NOMO-1 (cell line): ENCODE data around the gene USP48.
"Not testable (repeated sequence)": the region's sequence is repeated elsewhere in the genome, so short reads cannot be mapped to it uniquely, and the experiment has no call there.

Experiments used
- DNase-seq, 2 experiments: peaks; one replicate each; lab custom pipeline; 2025; ENCODE audit not compliant: unreplicated experiment in 2 of 2; lab: John Stamatoyannopoulos, UW

USP48 gene

DNA sequence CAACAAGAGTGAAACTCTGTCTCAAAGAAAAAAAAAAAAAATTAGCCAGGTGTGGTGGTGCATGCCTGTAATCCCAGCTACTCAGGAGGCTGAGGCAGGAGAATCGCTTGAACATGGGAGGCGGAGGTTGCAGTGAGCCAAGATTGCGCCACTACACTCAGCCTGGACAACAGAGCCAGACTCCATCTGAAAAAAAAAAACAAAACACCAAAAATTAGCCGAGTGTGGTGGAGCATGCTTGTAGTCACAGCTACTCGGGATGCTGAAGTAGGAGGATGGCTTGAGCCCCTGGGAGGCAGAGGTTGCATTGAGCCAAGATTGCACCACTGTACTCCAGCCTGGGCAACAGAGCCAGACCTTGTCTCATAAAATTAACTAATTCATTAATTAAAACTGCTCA lies 6.0 kb downstream of the USP48 start:
- not testable (repeated sequence) for DNase-seq

DNA sequence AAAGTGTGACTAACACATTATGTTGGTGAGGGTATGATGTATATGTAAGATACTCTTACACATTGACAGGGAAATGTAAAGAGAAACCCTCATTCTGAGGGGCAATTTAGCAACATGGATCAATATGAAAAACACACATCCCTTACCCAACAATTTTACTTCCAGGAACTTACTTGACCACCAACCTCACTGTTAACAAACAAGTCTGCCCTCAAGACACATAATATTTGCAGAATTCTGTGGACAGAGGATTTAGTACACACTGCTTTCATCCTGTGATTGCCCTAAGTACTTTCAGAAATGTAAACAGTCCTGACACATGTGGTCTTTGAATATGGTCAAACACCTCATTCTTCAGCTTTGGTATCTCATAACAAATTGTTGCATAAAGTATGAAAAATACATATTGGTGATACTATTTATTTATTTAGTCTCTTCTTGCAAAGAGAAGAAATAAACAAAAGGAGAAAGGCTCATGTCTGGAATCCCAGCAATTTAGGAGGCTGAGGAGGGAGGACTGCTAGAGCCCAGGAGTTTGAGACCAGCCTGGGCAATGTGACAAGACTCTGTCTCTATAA lies 6.9 kb downstream of the USP48 start:
- DNase-seq: no peak

GRCh38 chr1:21775550-21775914 lies 7.4 kb downstream of the USP48 start:
- DNase-seq: no peak

DNA sequence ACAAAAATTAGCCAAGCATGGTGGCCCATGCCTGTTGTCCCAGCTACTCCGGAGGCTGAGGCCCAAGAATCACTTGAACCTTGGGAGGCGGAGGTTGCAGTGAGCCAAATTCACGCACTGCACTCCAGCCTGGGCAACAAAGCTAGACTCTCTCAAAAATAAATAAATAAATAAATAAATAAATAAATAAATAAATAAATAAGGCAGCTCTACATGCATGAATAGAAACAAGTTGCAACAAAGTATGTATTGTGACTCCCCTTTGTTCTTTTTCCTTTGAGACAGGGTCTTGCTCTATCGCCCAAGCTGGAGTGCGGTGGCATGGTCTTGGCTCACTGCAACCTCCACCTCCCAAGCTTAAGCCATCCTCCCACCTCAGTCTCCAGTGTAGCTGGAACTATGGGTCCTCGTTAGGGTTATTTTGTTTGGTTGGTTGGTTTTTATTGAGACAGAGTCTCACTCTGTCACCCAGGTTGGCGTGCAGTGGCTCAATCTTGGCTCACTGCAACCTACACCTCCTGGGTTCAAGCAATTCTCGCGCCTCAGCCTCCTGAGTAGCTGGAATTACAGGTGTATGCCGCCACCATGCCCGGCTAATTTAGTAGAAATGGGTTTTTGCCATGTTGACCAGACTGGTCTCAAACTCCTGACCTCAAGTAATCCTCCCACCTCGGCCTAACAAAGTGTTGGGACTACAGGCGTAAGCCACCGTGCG lies 8.0 kb downstream of the USP48 start:
- no peak for DNase-seq

DNA sequence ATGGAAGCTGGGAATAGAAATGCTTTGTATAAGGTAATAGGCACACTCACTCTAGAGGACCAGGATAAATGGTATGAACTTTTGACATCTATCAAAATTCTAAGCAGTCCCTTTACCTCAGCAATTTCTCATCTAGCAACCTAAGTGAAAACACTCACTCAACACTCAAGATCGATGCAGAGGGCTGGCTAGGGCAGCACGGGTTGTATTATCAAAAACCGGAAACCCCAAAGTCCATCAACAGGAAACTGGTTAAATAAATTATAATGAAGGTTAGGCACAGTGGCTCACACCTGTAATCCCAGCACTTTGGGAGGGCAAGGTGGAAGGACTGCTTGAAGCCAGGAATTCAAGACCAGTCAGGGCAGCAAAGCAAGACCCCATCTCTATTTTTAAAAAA lies 9.4 kb downstream of the USP48 start:
- DNase-seq: peak in 1 of 2 experiments; percentile 30

- DNase-seq: not testable (repeated sequence)
These were observed 11.3 kb downstream of the USP48 start for GRCh38 chr1:21771672-21772071.

DNA sequence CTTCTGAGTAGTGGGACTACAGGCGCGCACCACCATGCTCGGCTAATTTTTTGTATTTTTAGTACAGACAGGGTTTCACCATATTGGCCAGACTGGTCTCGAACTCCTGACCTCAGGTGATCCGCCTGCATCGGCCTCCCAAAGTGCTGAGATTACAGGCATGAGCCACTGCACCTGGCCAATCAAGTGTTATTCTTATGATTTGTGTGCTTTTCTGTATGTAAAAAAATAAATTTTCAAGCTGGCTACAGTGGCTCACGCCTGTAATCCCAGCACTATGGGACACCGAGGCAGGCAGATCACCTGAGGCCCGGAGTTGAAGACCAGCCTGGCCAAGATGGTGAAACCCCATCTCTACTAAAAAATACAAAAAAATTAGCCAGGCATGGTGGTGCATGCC lies 12.3 kb downstream of the USP48 start:
- DNase-seq: not testable (repeated sequence)

GRCh38 chr1:21770201-21770600 lies 12.7 kb downstream of the USP48 start:
- no peak for DNase-seq

- not testable (repeated sequence) for DNase-seq
These were observed 15.8 kb downstream of the USP48 start for GRCh38 chr1:21767106-21767505.

- DNase-seq: no peak
These were observed 16.7 kb downstream of the USP48 start for GRCh38 chr1:21766210-21766609.

- DNase-seq: no peak
These were observed 18.1 kb downstream of the USP48 start for GRCh38 chr1:21764615-21765423.

DNA sequence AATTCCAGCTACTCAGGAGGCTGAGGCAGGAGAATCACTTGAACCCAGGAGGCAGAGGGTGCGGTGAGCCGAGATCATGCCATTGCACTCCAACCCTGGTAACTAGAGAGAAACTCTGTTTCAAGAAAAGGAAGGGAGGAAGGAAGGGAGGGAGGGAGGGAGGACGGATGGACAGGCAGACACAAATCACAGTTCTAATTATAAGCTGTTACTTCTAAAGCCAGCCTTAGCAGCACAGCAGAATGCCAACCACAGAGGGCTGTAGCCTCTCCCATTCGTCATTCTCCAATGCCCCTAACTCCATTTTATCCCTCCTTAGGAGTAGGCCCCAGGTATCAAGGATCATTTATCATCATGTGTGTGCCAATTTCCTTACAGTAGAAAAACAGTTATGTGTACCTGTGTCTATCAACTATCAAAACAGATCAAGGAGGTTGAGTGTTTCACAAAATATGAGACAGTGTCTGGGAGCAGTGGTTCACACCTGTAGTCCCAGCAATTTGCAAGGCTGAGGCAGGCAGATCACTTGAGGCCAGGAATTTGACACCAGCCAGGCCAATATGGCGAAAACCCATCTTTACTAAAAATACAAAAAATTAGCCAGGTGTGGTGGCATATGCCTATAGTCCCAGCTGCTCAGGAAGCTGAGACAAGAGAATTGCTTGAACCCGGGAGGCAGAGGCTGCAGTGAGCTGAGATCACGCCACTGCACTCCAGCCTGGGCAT lies 19.1 kb downstream of the USP48 start:
- no peak for DNase-seq

GRCh38 chr1:21763236-21763635 lies 19.7 kb downstream of the USP48 start:
- no peak for DNase-seq

GRCh38 chr1:21762022-21762404 lies 20.9 kb downstream of the USP48 start:
- no peak for DNase-seq

DNA sequence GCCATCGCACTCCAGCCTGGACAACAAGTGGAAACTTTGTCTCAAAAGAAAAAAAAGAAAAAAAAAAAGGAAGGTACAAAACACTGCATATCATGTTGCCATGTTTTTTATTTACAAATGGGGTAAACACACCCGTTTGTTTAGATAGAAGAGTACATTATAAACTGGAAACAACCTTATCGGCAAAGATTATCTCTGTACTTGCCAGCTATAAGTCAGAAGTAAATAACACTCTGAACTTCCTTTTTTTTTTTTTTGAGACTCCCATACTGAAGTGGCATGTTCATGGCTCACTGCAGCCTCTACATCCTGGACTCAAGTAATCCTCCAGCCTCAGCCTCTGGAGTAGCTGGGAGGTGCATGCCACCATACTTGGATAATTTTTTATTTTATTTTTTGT lies 21.9 kb downstream of the USP48 start:
- peak; percentile 12 to 22 for DNase-seq

- DNase-seq: no peak
These were observed 23.1 kb downstream of the USP48 start for GRCh38 chr1:21759818-21760217.

DNA sequence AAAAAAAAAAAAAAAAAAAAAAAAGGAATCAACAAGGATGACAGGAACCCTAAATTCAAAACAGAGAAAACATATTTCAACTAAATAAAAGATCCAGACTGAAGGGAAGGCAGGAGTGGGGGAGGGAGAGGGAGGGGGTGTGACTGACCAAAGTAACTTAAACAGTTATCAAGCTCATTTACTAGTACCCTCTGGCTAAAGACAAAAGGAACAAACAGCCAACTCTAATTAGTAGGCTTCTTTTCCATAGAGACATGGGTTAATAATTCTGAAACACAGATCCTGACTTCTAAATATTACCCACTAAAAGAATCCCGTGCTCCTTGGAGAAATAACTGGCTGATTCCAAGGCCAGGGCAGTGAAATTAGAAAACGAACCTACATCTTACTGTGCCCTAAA lies 23.8 kb downstream of the USP48 start:
- no peak for DNase-seq

- no peak for DNase-seq
These were observed 24.3 kb downstream of the USP48 start for GRCh38 chr1:21758614-21759013.

- DNase-seq: no peak
These were observed 26.4 kb downstream of the USP48 start for GRCh38 chr1:21756393-21757089.

DNA sequence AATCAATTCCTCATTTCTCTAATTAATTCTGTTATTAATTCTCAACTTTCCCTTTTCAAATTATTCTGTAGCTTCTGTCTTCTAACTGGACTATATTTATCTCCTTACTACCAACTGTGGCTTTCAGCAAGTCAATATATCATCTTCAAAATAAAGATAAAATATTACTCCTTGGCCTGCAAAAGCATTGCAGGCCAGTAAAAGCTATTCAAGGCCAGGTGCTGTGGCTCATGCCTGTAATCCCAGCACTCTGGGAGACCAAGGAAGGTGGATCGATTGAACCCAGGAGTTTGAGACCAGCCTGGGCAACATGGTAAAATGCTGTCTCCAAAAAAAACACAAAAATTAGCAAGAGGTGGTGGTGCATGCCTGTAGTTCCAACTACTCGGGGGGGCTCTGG lies 27.9 kb downstream of the USP48 start:
- no peak for DNase-seq

- DNase-seq: no peak
These were observed 28.4 kb downstream of the USP48 start for GRCh38 chr1:21754583-21754982.
